NT2/D1 (cell line): ENCODE results near the gene VAPA.

Experiments used
- YY1 ChIP-seq: IDR thresholded peaks from 2 replicates; pipeline ENCODE4 v1.6.1; 2011; ENCODE audit not compliant: insufficient read length, insufficient read depth
- ZNF274 ChIP-seq: IDR thresholded peaks from 2 replicates; pipeline ENCODE4 v1.6.1; 2011; ENCODE audit warnings: mild to moderate bottlenecking, low read depth, low read length

DNA sequence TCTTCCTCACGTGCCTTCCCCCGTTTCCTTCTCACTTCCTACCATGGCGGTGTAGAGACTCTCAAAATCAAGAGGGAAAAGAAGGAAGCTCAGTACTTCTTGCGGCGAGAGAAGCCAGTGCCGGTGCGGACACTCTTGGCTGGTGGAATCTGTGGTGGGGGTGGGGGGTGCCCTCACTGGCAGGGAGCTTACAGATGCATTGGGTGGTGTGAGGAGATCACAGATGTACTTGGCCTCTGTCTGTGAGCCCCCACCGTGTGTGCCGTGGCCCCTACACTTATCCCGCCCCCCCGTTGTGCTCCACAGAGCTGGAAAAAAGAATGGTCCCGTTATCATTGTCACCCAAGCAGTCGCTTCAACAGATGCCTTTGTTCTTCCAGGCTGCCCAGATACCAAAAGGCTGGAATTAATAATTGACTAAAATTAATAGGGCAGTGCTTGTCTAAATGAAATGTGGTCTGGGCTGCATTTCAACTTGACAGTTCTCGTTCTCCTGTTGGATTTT, 79.8 kb downstream of the VAPA start:
- no peak for TF ChIP-seq ZNF274
- no peak for TF ChIP-seq YY1
